Panc1 (cell line): ENCODE measurements around the gene ANGPTL3. TPM values are rescaled to one million over a fixed set of nuclear protein-coding genes. Genes with fewer than 3 reads are reported as not detected.

Experiments
- ATAC-seq: fragments of 200-7000 bp; cut with Tn5 transposase; 2 replicates; pipeline ENCODE4 v1.9.1; 2020; ENCODE audit warnings: mild to moderate bottlenecking, moderate library complexity
- BruUV-seq: library from RNA; stranded (reverse); fragments of 400-500 nt; replicated peaks from 2 replicates; lab custom pipeline; 2021; lab: Mats Ljungman, UMichigan
- CTCF ChIA-PET: fragments of 300-600 bp; sonication (Branson Sonifier 250); formaldehyde crosslinking; loops from one replicate; lab custom pipeline; 2022; ENCODE audit warnings: antibody characterized with exemption; lab: Charles Lee
- POLR2A ChIA-PET: fragments of 300-600 bp; sonication (Branson Sonifier 250); formaldehyde crosslinking; loops from one replicate; lab custom pipeline; 2022; ENCODE audit warnings: antibody characterized with exemption; lab: Charles Lee
- DNase-seq: peaks from one replicate; pipeline ENCODE4 v3.0.0-alpha.2; 2010; ENCODE audit warnings: low read depth, low spot score
- H3K27ac ChIP-seq: 2 replicates; pipeline ENCODE4 v1.5.1; 2011; ENCODE audit warnings: mild to moderate bottlenecking, low read length, inconsistent platforms
- H3K27me3 ChIP-seq: fragments of 200-500 bp; sonication (Bioruptor generic); 2 replicates; pipeline ENCODE4 v1.6.0; 2014; ENCODE audit warnings: low read length, inconsistent platforms; ENCODE audit not compliant: control insufficient read depth, insufficient read depth
- H3K36me3 ChIP-seq: fragments of 200-500 bp; sonication (Bioruptor generic); 2 replicates; pipeline ENCODE4 v1.5.1; 2014; ENCODE audit warnings: inconsistent platforms, mild to moderate bottlenecking, low read length, moderate library complexity; ENCODE audit not compliant: control insufficient read depth, insufficient read depth
- H3K4me1 ChIP-seq: 2 replicates; pipeline ENCODE4 v1.5.1; 2011; ENCODE audit warnings: inconsistent platforms, mild to moderate bottlenecking, low read length, moderate library complexity; ENCODE audit not compliant: control insufficient read depth, insufficient read depth
- H3K4me3 ChIP-seq, 2 experiments: 2 replicates each; pipeline ENCODE4 v1.5.1; 2011 to 2012; ENCODE audit warnings: low read depth in 2 of 2, low read length in 2 of 2, mild to moderate bottlenecking in 2 of 2, inconsistent platforms in 1 of 2, moderate library complexity in 1 of 2
- H3K9me3 ChIP-seq: fragments of 200-500 bp; sonication (Bioruptor generic); 2 replicates; pipeline ENCODE4 v1.5.1; 2014; ENCODE audit warnings: low read depth, mild to moderate bottlenecking, inconsistent platforms, low read length, moderate library complexity; ENCODE audit not compliant: control insufficient read depth, insufficient read depth
- POLR2AphosphoS5 ChIP-seq: IDR thresholded peaks from 2 replicates; pipeline ENCODE4 v1.6.1; 2012; ENCODE audit warnings: mild to moderate bottlenecking, low read depth, low read length, moderate library complexity
- SIN3A ChIP-seq: IDR thresholded peaks from 2 replicates; pipeline ENCODE4 v1.6.1; 2012; ENCODE audit warnings: low read depth, mild to moderate bottlenecking, low read length, moderate library complexity, borderline replicate concordance; ENCODE audit not compliant: insufficient read depth
- TCF7L2 ChIP-seq: IDR thresholded peaks from 2 replicates; pipeline ENCODE4 v1.6.1; 2011; ENCODE audit warnings: mild to moderate bottlenecking, low read depth, low read length, inconsistent platforms
- in situ Hi-C: cut with HindIII; loops from 2 replicates; pipeline ENCODE4 v1.10.0; 2016; ENCODE audit warnings: low sequenced_read_pairs, low pct_unique_long_range_greater_than_20kb
- intact Hi-C: fragments of 100-400 bp; cut with micrococcal nuclease; formaldehyde crosslinking; loops from one replicate; pipeline ENCODE4 v1.10.0; 2022; ENCODE audit not compliant: unreplicated experiment
- total RNA-seq: library from RNA; stranded (reverse); gene quantifications from one replicate; pipeline ENCODE4 v1.2.1, GENCODE V29; 2021; ENCODE audit not compliant: unreplicated experiment
- TF ChIP-seq, protein P1 (sequence below): fragments of 450-650 bp; IDR thresholded peaks from 2 replicates; pipeline ENCODE4 v1.5.1; 2017; ENCODE audit warnings: mild to moderate bottlenecking
- TF ChIP-seq, protein P2 (sequence below), 2 experiments: IDR thresholded peaks; 2 replicates each; pipeline ENCODE4 v1.6.1; 2011 to 2012; ENCODE audit warnings: low read depth in 2 of 2, control low read depth in 1 of 2, low read length in 1 of 2, mild to moderate bottlenecking in 1 of 2, moderate library complexity in 1 of 2; ENCODE audit not compliant: insufficient read depth in 1 of 2

ANGPTL3 gene
- total RNA-seq, 1 experiment from 2014 or later: not detected

DNA sequence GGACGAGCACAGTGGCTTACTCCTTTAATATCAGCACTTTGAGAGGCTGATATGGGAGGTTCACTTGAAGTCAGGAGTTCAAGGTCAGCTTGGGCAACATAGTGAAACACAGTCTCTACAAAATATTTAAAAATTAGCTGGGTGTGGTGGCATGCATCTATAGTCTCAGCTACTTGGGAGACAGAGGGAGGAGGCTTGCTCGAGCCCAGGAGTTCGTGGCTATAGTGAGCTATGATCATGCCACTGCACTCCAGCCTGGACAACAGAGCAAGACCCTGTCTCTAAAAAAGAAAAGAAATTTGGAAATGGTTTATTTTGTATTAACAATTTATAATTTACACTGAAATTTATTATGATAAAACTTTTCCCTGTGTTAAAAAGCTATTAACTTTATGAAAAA is 1.7 kb upstream of the ANGPTL3 start:
- H3K36me3 ChIP-seq: peaks cover 2% of the 10 kb centered on the region; the same call in 1 of the 2 replicates
- no peaks in the 10 kb centered on the region for H3K27me3 ChIP-seq
- no peak for DNase-seq
- intact Hi-C loops (no loop called here), in situ Hi-C loops (no loop called here)
- no peaks in the 10 kb centered on the region for H3K4me1 ChIP-seq
- no peaks in the 10 kb centered on the region for H3K9me3 ChIP-seq
- CTCF ChIA-PET: no interaction called here
- no peak for ATAC-seq
- no peak overlapping the region for H3K27ac ChIP-seq
- TF ChIP-seq, protein P1, sequence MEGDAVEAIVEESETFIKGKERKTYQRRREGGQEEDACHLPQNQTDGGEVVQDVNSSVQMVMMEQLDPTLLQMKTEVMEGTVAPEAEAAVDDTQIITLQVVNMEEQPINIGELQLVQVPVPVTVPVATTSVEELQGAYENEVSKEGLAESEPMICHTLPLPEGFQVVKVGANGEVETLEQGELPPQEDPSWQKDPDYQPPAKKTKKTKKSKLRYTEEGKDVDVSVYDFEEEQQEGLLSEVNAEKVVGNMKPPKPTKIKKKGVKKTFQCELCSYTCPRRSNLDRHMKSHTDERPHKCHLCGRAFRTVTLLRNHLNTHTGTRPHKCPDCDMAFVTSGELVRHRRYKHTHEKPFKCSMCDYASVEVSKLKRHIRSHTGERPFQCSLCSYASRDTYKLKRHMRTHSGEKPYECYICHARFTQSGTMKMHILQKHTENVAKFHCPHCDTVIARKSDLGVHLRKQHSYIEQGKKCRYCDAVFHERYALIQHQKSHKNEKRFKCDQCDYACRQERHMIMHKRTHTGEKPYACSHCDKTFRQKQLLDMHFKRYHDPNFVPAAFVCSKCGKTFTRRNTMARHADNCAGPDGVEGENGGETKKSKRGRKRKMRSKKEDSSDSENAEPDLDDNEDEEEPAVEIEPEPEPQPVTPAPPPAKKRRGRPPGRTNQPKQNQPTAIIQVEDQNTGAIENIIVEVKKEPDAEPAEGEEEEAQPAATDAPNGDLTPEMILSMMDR: no peak
- H3K4me3 ChIP-seq: no peak overlapping the region
- no TSS peak for BruUV-seq
- POLR2A ChIA-PET: interaction anchor here (0.6 kb wide), 1 partner anchor 45 kb away, joined by 5 read pairs; no protein-coding TSS in a partner anchor

- Histone ChIP-seq H3K36me3 (peaks cover 2% of the 10 kb centered on the region), H3K4me1 (no peaks in the 10 kb centered on the region), H3K27me3 (no peaks in the 10 kb centered on the region), H3K27ac (no peak overlapping the region), H3K9me3 (no peaks in the 10 kb centered on the region), H3K4me3 (no peak overlapping the region)
- BruUV-seq: no TSS peak
- ATAC-seq: no peak
- intact Hi-C loops: no loop called here
- in situ Hi-C loops: no loop called here
- ChIA-PET POLR2A (no interaction called here), CTCF (no interaction called here)
- TF ChIP-seq, protein P1: no peak
- TF ChIP-seq, protein P2, sequence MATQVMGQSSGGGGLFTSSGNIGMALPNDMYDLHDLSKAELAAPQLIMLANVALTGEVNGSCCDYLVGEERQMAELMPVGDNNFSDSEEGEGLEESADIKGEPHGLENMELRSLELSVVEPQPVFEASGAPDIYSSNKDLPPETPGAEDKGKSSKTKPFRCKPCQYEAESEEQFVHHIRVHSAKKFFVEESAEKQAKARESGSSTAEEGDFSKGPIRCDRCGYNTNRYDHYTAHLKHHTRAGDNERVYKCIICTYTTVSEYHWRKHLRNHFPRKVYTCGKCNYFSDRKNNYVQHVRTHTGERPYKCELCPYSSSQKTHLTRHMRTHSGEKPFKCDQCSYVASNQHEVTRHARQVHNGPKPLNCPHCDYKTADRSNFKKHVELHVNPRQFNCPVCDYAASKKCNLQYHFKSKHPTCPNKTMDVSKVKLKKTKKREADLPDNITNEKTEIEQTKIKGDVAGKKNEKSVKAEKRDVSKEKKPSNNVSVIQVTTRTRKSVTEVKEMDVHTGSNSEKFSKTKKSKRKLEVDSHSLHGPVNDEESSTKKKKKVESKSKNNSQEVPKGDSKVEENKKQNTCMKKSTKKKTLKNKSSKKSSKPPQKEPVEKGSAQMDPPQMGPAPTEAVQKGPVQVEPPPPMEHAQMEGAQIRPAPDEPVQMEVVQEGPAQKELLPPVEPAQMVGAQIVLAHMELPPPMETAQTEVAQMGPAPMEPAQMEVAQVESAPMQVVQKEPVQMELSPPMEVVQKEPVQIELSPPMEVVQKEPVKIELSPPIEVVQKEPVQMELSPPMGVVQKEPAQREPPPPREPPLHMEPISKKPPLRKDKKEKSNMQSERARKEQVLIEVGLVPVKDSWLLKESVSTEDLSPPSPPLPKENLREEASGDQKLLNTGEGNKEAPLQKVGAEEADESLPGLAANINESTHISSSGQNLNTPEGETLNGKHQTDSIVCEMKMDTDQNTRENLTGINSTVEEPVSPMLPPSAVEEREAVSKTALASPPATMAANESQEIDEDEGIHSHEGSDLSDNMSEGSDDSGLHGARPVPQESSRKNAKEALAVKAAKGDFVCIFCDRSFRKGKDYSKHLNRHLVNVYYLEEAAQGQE (IDR thresholded peaks at IDR 0.05; ENCODE audit: insufficient read depth in 1 of 2, low read depth in 2 of 2, low read length in 1 of 2): no peak
- TF ChIP-seq SIN3A (no peak), TCF7L2 (no peak), POLR2AphosphoS5 (no peak)
- DNase-seq: no peak
Observed at GRCh38 chr1:62599044-62599443, 1.7 kb downstream of the ANGPTL3 start.

DNA sequence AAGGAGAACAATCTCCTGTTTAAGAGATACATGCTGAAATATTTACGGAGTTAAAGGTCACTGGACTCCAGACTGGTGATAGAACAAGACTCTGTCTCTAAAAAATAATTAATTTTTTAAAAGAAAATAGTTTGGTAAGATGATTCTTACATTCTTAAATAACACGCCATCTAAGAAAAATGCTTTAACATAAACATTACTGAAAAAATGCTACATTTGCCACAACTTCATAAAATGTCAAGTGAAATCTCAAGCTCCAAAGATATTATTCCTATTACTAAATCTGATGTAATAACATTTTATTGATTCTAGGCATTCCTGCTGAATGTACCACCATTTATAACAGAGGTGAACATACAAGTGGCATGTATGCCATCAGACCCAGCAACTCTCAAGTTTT is 4.1 kb downstream of the ANGPTL3 start:
- peaks cover 2% of the 10 kb centered on the region for H3K36me3 ChIP-seq
- ChIA-PET POLR2A (no interaction called here), CTCF (no interaction called here)
- no peaks in the 10 kb centered on the region for H3K4me1 ChIP-seq
- H3K27ac ChIP-seq: no peak overlapping the region
- ATAC-seq (no peak), DNase-seq (no peak)
- H3K4me3 ChIP-seq: no peak overlapping the region
- TF ChIP-seq TCF7L2: no peak
- TF ChIP-seq, protein P2 (IDR thresholded peaks at IDR 0.05; ENCODE audit: insufficient read depth in 1 of 2, low read depth in 2 of 2, low read length in 1 of 2): no peak
- TF ChIP-seq, protein P1: no peak
- TF ChIP-seq POLR2AphosphoS5: no peak
- TF ChIP-seq SIN3A: no peak
- no peaks in the 10 kb centered on the region for H3K9me3 ChIP-seq
- no peaks in the 10 kb centered on the region for H3K27me3 ChIP-seq
- intact Hi-C loops (no loop called here), in situ Hi-C loops (no loop called here)
- no TSS peak for BruUV-seq
